Kidney epithelial cell (primary cell): ENCODE measurements around the gene FOXP1. TPM values are rescaled to one million over a fixed set of nuclear protein-coding genes. Genes with fewer than 3 reads are reported as not detected.
"Not testable (repeated sequence)": the region's sequence is repeated elsewhere in the genome, so short reads cannot be mapped to it uniquely, and the experiment has no call there.

ENCODE experiments used
- DNase-seq: peaks from one replicate; pipeline ENCODE4 v3.0.0-alpha.2; 2010; ENCODE audit warnings: low read depth
- H3K27me3 ChIP-seq: 2 replicates; pipeline ENCODE4 v1.6.0; 2011; ENCODE audit warnings: low read length; ENCODE audit not compliant: control insufficient read depth, insufficient read depth
- H3K36me3 ChIP-seq: 2 replicates; pipeline ENCODE4 v1.5.1; 2011; ENCODE audit warnings: low read length; ENCODE audit not compliant: control insufficient read depth, insufficient read depth
- H3K4me3 ChIP-seq: 2 replicates; pipeline ENCODE4 v1.5.1; 2011; ENCODE audit warnings: low read depth, mild to moderate bottlenecking, control low read depth, low read length
- CTCF ChIP-seq: IDR thresholded peaks from 2 replicates; pipeline ENCODE4 v1.5.1; 2011; ENCODE audit warnings: mild to moderate bottlenecking, moderate library complexity, low read length, control low read depth, inconsistent platforms; ENCODE audit not compliant: insufficient read depth, poor library complexity, severe bottlenecking
- total RNA-seq: library from RNA; depleted of rRNA; stranded (reverse); fragments of >200 nt; gene quantifications from 2 replicates; pipeline ENCODE4 v1.2.3, GENCODE V29; 2015

FOXP1 gene
- total RNA-seq, 1 donor from 2014 or later: 75.0 TPM

- no peak for TF ChIP-seq CTCF
These were observed 144.6 kb downstream of the FOXP1 start for GRCh38 chr3:71438904-71439303.

GRCh38 chr3:71438071-71438685 lies 145.3 kb downstream of the FOXP1 start:
- Histone ChIP-seq H3K27me3 (no peaks in the 10 kb centered on the region), H3K36me3 (no peaks in the 10 kb centered on the region), H3K4me3 (no peak overlapping the region)
- no peak for TF ChIP-seq CTCF
- DNase-seq: no peak

More at GRCh38 chr3:71438904-71439303, 144.6 kb downstream of the FOXP1 start:
- no peak for DNase-seq
- Histone ChIP-seq H3K27me3 (no peaks in the 10 kb centered on the region), H3K36me3 (no peaks in the 10 kb centered on the region), H3K4me3 (no peak overlapping the region)

GRCh38 chr3:71436337-71436736 lies 147.2 kb downstream of the FOXP1 start:
- no peaks in the 10 kb centered on the region for H3K36me3 ChIP-seq
- H3K4me3 ChIP-seq: no peak overlapping the region
- H3K27me3 ChIP-seq: no peaks in the 10 kb centered on the region
- no peak for TF ChIP-seq CTCF
- no peak for DNase-seq

- not testable (repeated sequence) for H3K27me3 ChIP-seq
These were observed 147.7 kb downstream of the FOXP1 start for GRCh38 chr3:71435836-71436235.

GRCh38 chr3:71433631-71434030 lies 149.9 kb downstream of the FOXP1 start:
- Histone ChIP-seq H3K4me3 (no peak overlapping the region), H3K36me3 (no peaks in the 10 kb centered on the region), H3K27me3 (no peaks in the 10 kb centered on the region)
- TF ChIP-seq CTCF: no peak
- DNase-seq: no peak

More at GRCh38 chr3:71435836-71436235, 147.7 kb downstream of the FOXP1 start:
- H3K36me3 ChIP-seq, DNase-seq, H3K4me3 ChIP-seq: not testable (repeated sequence)

GRCh38 chr3:71432044-71432975 lies 151.2 kb downstream of the FOXP1 start:
- Histone ChIP-seq H3K36me3 (no peaks in the 10 kb centered on the region), H3K27me3 (no peaks in the 10 kb centered on the region), H3K4me3 (no peak overlapping the region)
- no peak for DNase-seq
- TF ChIP-seq CTCF: no peak
